Fibroblast of skin of scalp (primary cell): ENCODE data around the gene MGAT1.

ENCODE experiments used
- DNase-seq: peaks from one replicate; pipeline ENCODE4 v3.0.0-alpha.2; 2013

MGAT1 gene

DNA sequence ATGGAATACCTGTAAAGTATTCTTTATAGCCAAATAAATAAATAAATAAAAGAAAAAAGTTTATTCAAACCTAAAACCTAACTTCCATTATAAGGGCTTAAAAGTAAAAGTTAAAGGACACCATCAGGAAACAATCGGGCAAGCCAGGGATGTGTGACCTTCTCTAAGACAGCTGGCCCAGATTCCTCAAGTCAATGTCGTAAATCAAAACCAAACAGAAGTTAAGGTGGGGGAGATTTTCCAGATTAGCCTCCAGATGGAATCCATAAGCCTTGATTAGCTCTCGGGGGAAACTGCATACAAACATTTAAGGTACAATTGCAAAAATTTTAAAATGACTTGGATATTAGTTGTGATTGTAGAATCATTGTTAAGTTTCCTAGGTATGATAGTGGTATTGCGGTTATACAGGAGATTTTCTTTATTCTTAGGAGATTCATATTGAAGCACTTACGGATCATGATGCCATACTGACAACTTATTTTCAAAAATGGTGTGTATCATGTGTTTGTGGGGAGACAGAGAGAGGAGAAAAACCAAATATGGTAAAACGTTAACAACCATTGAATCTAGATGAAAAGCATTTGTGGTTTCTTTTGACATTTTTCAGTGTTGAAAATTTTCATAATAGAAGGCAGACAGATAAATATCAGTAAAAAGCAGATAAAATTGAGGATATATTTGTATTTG, 21.5 kb upstream of the MGAT1 start:
- DNase-seq: no peak

DNA sequence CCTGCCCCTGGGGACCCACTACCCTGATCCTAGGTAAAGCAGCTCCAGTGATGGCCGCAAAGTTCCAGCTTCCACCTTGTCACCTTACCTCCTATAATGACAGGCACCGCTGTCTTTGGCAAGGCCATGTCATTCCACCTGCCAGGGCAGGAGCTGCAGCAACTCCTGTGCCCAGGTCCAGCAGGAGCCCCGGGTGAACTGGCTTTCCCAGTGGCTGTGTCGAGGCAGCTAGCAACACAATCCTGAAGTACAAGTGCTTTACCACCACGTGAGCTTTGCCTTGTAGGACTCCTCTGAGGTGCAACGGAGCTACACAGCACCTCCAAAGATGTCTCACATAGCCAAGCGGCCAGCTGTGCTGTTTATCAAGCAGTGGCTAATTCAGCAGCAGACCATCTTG, 20.7 kb upstream of the MGAT1 start:
- DNase-seq: no peak

DNA sequence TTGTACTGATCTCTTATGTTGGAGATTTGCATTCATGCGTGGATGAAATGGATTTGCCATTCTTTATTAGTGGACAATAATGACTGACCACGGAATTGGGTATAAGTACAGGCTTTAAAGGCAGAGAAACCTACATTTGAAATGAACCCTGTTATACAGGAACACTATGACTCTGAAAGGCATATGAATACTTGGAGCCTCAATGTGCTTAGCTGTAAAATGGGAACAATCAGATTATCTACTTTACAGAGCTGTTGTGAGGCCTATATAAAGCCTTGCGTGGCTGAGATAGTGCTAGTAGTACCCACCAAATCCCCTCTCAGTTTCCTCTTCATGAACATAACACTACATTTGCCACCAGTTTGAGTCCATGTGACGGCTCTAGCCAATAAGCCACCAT, 18.9 kb upstream of the MGAT1 start:
- no peak for DNase-seq

GRCh38 chr5:180820788-180821321, 18.2 kb upstream of the MGAT1 start:
- DNase-seq: no peak

DNA sequence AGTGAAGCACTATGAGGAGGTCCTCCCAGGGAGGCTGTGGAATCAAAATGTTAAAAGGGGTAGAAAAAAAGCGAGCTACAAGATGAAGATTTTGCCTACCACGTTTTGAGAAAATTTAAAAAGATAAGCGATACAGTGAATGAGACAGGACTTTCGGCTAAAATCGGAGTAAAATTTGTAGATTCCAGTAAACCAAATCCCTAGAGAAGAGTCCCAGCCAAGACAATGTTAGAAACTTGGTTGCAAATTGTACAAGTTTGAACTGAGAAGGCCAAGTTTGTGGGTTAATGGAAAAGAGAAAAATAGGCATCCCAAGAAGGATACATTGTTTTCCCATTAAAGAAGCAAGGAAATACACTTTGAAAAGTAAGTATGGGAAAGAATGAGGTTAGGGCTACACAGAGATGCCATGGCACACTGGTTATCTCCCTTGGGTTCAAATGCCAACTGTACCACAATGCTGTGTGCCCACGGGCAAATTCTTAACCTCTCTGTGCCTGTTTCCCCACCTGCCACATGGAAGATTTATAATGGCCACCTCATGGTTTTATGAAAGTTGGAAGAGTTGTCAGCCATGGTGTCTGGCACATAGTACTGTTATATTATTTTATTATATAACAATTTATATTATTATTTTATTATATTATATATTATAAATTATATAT, 16.2 kb upstream of the MGAT1 start:
- DNase-seq: no peak

DNA sequence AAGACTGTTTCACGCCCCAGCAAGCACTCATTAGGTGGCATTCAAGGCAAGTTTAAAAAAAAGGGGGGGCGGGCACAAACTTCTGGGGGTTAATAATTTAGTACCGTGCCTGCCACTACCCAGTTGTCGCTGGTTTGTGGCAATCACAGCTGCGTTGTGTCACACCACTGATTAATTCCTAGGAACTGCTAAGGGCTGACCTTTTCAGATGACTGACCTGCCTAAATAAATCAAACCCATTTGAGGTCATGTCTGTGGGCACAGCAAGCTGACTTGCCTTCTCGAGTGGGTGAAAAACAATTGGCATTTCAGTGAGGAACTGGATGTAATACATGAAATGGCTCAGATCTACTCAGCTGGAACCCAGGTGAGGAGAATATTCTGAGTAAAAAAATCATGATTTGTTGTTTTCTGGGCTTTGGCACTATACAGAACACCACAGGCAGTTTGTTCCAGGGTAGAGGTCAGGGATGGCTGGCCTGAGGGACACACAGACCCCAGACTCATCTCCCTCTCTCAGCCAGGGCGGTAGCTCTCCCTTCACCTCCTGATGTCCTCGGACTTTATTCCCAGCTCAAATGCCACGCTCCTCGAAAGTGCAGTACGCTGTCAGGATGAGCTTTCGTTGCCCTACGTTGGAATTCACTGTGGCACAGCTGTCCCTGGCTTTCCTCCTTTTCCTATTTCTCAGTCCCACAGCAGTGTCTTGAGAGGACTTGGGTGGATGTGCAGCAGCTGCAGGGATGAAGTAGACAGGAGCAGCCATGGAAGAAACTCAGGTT, 15.5 kb upstream of the MGAT1 start:
- no peak for DNase-seq

DNA sequence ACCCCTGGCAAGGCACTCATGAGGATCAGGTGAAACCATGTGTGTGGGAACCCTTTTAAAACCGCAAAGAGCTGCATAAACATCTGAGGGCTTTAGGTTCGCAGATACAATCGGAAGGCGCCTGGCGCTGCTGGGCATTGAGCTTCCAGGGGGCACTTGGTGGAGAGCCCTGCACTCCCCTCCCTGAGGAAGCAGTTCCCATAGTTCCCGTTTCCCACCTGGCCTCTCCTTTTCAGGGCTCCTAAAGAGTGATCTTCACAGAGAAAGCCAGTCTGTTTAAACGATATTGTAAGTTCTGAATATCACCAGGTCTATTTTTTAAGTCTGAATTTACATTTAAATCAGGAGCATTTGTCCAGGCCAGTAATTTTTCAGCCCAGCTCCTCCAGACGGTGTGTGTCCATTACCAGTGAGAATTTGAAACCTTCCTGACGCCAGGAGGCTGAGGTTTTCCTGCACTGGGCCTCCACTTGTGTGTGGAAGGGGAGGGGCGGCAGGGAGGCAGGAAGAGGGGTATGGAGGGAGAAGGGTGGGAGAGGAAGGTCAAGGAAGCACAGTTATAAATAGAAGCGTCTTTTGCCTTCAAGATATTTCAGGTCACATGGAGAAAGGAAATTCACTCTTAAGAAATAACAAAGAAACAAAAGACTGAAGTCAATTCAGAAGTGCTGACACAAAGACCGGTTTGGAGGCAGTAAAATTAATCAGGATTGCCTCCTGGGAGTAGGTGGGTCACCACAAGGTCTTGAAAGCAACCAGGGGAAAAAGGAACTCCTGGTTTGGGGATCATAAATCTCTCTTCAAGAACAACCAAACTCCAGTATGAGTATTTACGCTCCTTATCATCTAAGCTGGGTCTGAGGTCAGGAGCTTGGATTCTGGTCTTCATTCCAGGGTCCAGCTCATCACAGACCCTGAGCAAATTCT, 14.3 kb upstream of the MGAT1 start:
- no peak for DNase-seq

DNA sequence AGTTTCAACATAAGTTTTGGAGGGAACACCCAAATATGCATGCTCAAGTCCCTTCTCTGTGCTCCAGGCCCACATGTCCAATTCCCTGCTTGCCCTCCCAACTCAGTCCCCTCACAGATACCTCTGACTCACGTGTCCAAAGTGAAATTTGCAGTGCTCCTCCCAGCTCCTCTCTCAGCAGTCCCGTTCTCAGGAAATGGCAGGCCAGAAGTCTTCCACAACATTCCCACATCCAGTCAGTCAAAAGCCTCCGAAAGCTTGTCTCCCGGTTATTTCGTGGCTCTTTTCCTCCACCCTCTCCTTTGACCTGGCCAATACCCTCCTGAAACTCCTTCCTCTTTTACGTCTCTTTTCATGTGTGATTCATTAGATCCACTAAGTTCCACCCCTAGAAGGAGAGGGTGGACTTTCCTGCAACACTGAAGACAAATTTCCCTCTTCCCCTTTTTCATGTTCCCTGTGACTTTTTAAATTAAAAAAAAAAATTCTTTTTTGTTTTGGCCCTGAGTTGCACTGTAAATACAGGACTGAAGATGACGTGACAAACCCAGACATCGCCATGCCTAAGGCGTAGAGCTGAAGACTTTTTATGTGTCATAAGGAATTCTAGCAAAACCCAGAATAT, 12.8 kb upstream of the MGAT1 start:
- DNase-seq: no peak

- no peak for DNase-seq
Observed at GRCh38 chr5:180813420-180813819, 10.8 kb upstream of the MGAT1 start.

- DNase-seq: no peak
Observed at GRCh38 chr5:180811623-180812124, 9.1 kb upstream of the MGAT1 start.

GRCh38 chr5:180810959-180811622, 8.5 kb upstream of the MGAT1 start:
- peak; percentile 44 for DNase-seq

- peak; percentile 96 for DNase-seq
Observed at GRCh38 chr5:180810210-180810958, 7.8 kb upstream of the MGAT1 start.

DNA sequence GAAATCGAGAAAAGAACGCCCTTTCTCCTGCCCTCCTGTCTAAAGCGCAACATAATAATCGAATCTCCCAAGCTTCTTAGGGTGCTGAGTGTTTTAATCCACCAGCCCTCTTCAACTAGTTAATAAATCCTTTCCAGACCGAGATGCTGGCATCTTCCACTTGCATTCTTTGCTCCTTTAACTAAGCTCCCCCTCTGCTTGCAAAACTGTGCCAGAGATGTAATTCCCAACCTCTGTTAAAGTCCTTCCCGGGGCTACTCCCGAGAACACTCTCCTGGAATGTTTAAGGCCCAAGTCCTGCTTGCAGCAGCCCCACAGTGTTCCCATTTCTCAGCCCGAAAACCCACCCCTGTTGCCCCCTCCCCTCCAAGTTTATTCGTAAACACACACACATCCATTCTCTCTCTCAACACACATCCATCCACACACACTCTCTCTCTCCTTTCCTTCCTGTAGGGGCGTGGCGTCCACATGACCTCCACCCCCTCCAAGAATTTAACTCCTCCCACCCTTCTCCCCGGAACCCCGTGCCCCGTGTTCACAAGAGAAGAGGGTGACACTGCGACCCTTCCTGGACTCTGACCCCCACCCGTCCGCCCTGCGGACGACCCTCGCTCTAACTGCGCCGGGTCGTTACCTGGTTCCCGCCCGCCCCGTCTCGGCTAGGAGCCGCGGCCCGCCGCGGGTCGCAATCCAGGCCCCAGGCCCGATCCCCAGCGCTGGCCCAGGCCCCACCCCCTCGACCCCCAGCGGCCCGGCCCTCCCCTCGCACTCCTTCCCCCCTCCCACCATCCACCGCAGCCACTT, 7.0 kb upstream of the MGAT1 start:
- peak; percentile 92 for DNase-seq

GRCh38 chr5:180808461-180809000, 5.9 kb upstream of the MGAT1 start:
- DNase-seq: no peak

GRCh38 chr5:180807654-180808414, 5.2 kb upstream of the MGAT1 start:
- no peak for DNase-seq

DNA sequence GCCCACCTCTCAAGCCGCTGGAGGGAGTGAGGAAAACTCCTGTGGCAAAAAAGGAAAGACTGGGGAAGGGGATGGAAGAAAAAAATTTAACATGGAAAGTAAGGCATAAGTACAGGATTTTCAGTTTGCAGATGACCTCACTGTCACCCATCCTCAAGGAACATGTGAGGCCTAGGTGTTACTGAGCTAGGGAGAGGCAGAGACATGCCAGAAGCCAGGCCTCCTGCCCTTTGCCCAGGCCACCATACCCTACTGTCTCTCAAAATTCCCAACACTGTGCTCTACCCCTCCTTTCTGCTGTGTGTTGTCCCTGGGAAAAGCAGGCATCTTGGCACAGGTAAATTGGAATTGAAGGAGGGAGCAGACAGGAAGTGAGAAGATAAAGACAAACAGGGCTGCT, 4.4 kb upstream of the MGAT1 start:
- DNase-seq: no peak

GRCh38 chr5:180806351-180807011, 3.9 kb upstream of the MGAT1 start:
- no peak for DNase-seq

DNA sequence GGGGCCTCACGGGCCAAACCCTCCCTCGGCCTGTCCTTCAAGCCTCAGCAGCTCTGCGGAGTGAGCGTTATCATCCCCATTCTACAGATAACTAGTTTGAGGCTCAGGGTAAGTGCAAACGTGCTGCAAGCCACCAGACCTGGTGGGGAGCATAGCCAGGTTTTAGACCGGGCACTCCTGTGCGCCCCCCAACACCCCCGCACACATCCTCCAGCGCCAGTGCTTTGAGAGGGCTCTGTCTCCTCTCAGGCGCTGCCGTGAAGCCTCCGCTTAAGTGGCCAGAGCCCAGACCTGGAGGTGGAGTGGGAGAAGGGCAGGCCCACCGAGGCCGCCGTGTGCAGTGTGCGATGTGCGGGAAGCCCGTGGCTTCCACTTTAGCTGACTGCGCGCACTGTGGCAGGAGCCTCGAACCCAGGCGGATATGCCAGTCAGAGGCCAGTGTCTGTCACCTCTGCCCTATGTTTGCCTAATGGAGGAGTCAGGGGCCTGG, 1.6 kb upstream of the MGAT1 start:
- no peak for DNase-seq
